GM21529 (cell line): ENCODE results near the gene ALDOA.
"Not testable (repeated sequence)": the region's sequence is repeated elsewhere in the genome, so short reads cannot be mapped to it uniquely, and the experiment has no call there.

Experiments
- ATAC-seq: cut with Tn5 transposase; IDR thresholded peaks from one replicate; pipeline ENCODE4 v1.9.1; 2021; ENCODE audit not compliant: unreplicated experiment

ALDOA gene

DNA sequence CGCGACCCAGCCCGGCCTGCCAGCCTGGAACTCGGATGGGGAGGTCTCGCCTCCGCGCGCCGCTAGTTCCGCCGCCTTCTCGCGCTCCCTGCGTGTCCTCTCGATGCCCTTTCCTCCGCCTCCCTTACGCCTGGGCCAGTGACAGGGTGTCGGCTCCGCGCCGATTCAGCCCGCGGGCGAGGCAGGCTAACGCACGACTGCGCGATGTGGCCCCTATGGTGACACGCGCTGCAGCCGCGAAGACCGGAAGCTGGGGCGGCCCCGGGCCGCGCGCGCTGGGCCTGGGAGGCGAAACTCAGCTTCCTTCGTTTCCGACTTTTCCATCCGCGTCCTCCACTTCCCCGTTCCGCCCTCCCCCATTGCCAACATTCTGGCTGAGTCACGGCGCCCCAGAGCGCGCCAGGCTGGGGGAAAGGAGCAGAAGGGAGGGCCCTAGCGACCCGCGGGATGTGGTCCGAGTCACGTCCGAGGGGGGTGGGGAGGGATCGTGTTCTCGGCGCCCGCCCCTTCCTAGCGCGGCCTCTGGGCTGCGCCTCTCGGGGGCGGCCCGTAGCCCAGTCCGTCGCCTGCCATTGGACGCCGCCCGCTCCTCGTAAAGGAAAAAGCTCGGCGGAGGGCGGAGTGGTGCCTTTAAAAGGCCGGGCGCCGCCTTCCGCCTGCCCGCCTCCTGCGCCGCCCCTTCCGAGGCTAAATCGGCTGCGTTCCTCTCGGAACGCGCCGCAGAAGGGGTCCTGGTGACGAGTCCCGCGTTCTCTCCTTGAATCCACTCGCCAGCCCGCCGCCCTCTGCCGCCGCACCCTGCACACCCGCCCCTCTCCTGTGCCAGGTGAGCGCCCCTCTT lies at the start of gene ALDOA:
TSS of gene ALDOA (plus strand) at position 659 of the 841 bp plus-strand sequence. CDS start 1,138 bp downstream, outside the sequence.
- ATAC-seq: peak; percentile 79

DNA sequence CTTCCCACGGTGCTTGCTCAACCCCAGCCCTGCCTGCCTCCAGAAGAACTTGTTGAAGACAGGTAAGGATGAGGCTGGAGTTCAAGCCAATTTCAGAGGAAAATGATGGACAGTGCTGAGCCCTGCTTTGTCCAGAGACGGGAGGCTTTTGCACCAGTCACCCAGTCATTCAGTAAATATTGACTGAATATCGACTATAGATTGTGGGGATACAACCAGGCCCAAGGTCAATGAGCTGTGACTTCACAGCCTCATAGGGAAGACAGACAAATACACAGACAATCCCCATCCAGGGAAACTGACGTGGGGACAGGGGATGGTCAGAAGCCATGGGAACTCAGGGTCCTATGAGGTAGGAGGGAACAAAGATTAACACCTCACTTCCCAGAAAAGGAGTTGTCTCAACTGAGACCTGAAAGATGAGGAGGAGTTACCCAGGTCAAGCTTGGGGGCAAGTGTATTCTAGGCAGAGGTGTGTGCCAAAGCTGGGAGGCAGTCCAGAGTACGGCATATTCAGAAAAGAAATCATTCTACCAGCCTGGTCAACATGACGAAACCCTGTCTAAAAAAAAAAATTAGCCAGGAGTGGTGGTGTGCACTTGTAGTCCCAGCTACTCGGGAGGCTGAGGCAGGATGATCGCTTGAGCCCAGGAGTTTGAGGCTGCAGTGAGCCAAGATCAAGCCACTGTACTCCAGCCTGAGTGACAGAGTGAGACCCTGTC lies 48.8 kb upstream of the ALDOA start:
- ATAC-seq: no peak

DNA sequence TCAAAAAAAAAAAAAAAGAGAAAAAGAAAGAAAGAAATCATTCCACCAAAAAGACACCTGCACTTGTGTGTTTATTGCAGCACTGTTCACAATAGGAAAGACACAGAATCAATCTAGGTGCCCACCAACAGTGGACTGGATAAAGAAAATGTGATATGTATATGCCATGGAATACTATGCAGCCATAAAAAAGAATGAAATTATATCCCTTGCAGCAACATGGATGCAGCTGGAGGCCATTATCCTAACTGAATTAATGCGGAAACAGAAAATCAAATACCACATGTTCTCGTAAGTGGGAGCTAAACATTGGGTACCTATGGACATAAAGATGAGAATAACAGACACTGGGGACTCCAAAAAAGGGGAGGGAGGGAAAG lies 48.3 kb upstream of the ALDOA start:
- no peak for ATAC-seq

DNA sequence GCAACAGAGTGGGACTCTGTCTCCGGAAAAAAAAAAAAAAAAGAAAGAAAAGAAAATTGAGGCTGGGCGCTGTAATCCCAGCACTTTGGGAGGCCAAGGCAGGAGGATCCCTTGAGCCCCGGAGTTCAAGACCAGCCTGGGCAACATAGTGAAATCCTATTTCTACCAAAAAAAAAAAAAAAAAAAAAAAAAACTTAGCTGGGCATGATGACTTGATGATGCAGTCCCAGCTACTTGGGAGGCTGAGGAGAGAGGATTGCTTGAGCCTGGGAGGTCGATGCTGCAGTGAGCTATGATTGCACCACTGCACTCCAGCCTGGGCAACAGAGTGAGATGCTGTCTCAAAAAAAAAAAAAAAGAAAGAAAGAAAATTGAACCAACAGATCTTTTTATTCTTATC lies 47.6 kb upstream of the ALDOA start:
- ATAC-seq: not testable (repeated sequence)

DNA sequence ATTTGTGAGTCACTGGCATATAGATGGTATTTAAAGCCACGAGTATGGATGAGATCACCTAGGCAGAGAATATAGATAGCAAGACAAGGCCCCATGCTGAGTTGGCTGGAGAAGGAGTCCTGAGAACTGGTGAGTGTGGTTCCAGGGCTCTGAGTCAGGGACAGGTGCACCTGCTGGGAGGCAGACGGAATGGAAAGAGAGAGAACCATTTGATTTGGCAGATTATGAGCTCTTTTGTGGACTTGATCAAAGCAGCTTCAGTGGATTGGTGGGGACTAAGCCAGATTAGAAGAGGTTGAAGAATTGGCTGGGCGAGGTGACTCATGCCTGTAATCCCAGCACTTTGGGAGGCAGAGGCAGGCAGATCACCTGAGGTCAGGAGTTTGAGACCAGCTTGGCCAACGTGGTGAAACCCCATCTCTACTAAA lies 46.8 kb upstream of the ALDOA start:
- ATAC-seq: no peak

DNA sequence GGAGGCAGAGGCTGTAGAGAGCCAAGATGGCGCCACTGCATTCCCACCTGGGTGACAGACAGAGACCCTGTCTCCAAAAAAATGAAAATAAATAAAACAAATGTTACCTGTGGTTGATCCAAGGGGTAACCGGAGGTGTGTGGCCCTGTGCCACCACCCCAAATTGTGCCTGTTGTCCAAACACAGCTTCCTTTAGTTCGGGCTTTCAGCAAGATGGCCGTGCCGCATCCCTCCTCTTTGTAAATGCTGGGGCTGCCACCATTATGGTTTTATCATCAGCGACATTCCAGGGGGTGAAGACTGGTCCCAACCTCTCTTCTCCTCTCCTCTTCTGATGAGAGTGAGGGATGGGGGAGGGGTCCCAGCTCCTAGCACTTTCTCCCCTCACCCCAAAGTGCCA lies 42.7 kb upstream of the ALDOA start, which contains the start of gene C16orf92:
TSS of gene C16orf92 (plus strand) at position 312 of the 400 bp plus-strand sequence. CDS start 143 bp downstream, outside the sequence.
- ATAC-seq: no peak

DNA sequence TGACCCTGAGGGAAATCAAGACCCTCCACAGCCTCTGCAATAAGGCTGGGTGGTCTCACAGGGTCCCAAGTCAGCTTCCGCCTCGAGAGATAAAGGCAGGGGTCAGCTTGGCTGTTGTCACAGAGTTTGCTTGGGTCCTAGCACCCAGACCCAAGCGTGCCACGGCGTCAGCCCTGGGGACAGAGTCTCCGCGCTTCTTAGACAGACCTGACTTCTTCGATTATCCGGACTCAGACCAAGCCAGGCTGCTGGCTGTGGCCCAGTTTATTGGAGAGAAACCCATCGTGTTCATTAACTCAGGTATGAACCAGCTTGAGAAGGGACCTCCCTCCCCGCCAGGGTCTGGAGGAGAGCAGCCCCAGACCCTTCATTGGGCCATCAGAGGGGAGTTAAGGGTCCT lies 42.0 kb upstream of the ALDOA start:
- ATAC-seq: no peak

DNA sequence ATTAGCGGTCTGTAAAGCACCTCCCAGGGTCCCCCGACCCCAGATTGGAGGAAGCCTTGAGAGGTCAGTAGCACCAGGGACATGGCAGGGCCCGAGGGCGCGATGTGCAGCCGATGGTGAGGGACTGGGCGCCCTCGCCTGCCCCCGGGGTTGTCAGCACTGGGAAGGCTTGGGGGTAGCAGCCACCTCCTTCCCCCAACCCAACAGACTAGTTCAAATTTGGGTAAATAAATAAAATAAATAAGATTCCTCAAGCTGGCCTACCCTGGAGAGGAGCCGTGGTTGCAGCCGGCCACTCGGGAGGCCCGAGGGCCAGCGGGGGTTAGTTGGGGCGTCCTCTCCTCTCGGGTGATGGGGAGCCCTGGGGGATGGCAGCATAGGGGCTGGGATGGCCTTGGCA lies 41.1 kb upstream of the ALDOA start:
- ATAC-seq: no peak

DNA sequence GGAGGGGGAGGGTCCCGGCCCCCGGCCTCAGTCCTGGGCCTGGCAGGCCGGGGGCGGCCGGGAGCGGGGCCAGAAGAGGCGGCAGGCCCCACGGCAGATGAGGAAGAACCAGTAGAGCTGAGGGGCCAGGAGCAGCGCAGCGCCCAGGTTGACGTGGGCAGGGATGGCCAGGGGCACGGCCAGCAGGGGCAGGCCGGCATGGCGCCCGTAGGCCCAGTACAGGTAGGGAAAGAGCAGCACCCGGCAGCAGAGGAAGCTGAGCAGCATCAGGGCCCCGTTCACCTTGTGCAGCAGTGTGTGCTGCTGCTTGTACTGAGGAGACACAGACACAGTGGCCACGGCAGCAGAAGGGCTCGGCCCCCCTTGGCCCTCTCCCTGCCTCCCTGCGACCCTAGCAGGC lies 40.4 kb upstream of the ALDOA start:
- no peak for ATAC-seq

DNA sequence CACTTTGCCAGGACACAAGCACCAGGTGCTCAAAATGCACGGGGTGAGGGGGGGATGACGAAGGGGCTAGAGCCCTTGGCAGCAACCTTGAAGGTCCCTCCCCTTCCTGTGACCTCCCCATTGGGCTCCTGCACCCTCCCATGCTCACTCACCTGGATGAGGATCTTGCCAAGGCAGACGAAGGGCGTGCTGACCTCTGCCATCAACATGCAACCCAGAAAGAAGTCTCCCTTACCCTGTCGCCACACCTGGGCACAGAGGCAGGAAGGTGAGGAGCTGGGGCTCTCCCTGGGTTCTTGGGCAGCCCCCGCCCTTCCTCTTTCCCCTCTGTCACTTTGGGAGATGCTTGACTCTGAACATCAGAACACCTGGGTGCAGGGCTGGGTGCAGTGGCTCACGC lies 40.0 kb upstream of the ALDOA start:
- ATAC-seq: no peak

DNA sequence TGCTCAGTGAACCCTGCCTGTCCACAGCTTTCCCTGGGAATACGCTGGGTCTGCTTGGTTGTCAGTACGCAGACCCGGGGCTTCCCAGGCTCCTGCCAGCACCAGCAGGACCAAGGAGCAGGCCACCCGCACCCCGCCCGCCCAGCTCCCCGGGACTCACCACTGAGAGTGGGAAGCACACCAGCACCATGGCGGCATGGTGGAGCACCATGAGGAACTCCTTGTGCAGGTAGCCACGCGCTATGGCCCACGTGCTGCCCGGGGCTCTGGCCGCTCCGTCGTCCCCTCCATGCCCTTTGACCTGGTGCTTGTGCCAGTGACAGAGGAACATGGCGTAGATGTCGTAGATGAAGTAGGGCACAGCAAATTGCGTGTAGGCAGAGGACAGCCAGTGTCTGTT lies 39.1 kb upstream of the ALDOA start:
- ATAC-seq: no peak

DNA sequence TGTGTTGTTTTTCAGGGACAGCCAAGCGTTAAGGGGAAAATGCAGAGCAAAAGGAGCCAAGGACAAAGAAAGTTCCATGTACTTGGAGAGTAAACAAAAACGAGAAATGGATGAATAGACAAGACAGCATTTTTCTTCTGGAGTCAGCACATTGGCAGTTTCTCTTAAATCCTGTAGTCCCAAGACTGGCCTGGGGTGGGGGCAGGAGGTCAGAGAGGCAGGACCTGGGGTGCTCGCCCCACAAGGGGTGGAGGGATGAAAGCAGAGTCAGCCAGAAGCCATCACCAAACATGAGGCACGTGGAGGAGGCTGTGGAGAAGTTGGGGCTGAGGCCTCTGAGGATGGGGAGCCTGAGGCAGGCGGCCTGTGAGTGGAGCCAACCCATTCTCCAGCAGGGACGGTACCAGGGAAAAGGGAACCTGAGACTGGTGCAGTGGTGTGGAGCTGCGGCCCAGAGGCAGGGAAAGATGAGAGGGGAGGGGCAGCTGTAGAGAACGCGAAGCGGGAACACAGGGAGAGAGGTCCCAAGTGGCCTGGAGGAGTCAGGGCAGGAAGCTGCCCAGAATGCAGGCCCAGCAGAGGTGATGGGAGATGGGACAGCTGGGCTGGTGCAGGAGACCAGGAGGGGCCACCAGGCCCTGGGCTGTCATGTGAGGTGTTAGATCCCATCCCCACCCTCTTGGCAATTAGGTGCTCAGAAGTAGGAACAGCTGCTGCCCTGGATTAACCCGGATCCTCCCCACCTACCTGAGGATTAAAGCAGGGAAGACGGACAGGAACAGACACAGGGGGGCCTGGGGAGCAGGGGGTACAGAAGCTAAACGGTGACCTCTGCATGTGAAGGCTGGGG lies 37.7 kb upstream of the ALDOA start:
- no peak for ATAC-seq

DNA sequence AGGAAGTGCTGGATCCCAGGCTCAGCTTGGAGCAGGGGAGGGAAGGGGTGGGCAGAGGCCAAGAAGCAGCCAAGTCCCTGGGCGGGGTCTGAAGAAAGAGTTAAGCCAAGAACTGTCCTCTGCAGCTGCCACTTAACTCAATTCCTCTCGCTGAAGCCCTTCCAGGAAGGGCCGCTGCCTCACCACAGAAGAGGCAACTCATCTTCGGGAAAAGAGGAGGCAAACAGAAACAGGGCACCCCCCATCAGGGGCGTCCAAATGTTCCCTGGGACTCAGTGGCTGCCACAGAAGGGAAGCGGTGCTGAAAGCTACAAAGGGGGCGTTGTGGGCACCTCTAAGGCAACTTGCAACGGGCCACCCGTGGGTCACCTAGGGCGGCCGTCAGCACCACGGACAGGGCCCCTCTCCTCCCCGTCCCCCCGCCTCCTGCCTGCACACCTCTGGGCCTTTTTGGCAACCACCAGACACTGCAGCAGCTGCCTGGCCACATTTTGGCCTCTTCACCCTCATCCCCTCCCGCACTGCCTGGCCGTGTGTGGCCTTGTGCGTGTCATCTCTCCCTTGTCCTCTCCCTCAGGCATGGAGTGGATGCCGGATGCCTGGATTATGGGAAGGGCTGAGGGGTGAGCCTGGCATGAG lies 37.0 kb upstream of the ALDOA start:
- ATAC-seq: no peak

DNA sequence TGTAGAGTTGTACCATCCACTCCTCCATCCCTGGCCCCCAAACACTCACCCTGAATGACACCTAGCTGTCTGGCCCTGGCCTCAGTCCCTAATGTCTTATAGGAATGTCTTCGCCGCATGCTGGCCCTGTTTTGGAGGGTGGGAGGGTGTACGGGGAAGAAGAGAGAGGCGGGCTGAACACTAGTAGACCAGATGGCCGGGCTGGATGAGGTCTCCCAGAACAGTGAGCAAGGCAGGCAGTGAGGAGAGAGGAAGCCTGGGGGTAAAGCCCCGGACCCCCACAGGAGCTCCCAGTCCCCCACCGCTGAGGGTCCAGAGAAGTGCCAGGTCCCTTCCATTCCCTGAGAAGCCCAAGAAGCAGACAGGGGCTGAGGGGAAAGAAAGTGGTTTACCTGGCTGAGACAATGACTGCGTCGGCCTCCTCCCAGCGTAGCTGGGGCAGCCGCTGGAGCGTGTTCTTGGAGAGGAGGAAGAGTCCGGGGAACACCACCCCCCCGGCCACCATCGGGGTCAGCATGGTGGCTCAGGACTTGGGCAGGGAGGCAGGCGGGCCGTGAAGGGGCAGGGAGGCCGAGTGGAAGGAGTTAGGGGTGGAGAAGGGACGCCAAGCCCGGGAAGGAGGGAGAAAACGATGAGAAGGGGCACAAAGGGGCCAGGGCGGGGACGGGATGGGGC lies 35.4 kb upstream of the ALDOA start:
- ATAC-seq: no peak

DNA sequence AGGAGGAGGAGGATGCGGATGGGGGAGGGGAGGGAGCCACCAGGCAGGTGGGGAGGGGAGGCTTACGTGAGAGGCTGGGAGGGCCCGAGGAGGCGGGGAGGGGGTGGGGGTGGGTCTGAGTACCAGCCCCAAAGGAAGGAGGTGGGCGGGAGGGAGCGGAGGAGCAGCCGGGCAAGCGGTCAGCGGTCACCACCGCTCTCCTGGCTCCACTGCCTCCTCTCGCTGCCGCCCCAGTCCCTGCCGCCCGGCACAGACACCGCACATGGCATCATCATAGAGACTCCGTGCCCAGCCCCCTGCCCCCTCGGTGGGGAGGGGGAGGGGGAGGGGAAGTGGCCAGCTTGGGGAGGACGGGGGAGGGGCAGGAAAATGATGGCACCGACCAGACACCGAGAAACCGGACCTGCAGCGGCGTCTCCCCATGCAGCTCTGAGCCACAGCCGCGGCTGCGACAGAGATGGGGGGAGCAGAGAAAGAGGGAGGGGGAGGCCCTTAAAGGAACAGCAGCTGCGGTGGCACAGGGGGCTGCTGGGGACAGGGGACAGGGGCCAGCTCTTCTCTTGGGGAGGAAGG lies 34.6 kb upstream of the ALDOA start, which contains the start of gene TLCD3B:
TSS of gene TLCD3B (minus strand) at position 431 of the 573 bp plus-strand sequence. CDS start 744 bp downstream, outside the sequence.
- ATAC-seq: no peak

DNA sequence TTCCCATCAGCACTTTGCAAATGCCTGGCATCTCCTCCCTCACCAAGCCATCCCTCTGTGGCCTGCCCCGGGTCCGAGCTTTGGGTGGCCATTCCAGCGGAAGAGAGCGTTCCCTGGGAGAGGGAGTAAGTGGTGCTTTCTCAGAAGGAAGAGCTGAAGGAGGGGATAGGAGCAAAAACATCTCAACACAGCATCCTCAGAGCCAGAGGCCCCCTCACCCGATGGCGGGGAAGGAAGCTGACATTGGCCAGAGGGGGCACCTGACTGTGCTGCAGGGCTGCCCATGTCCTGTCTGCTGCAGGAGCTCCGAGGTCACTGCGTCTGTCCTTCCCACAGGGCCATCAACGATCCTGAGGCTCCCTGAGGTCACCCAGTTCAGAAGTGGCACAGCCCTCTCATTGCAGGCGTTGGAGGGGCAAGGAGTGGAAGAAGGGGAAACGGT lies 34.1 kb upstream of the ALDOA start:
- no peak for ATAC-seq

DNA sequence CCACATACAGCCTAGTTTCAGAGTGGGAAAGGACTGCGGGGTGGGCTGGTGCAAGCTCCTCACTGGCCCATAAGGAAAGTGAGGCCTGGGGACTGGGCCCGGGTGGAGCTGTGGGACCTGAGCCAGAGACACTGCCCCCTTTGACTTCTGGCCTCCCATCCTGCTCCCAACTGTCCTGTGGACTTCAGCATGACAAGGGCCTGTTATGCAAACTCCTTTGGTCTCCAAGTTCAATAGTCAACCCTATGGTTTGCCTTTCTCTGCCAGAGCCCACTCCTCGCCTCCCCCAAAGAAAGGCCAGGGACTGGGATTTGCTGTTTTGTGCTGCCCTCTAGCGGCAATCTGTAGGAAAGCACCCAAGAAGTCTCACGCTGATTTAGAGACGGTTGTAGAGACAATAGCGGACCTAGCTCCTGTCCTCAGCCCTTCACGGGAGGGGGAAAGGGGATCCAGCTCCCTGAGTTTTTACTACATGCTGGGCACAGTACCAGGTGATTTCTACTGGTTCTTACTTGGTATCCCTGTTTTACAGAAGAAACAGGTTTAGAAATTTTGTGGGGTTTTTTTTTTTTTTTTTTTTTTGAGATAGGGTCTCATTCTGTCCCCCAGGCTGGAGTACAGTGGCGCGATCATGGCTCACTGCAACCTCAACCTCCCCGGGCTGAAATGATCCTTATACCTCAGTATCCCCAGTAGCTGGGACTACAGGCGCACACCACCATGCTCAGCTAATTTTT lies 33.3 kb upstream of the ALDOA start:
- ATAC-seq: no peak

DNA sequence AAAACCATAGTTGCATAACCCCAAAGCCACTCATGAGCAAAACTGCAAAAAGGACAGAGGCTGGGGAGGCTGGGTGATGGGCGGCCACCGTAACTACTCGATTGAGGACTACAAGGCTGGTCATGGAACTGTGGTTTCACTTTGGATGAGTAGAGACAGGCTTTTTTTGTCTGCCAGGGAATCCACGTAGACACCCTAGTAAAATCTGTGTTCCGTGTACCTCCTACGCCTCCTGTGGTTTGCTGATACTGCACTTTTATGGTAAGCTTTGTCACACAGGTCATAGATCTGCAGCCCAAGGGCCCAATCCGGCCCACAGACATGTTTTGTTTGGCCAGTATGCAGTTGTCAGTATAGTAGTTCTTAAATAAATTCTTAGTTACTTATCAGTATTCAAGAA lies 32.3 kb upstream of the ALDOA start:
- no peak for ATAC-seq

DNA sequence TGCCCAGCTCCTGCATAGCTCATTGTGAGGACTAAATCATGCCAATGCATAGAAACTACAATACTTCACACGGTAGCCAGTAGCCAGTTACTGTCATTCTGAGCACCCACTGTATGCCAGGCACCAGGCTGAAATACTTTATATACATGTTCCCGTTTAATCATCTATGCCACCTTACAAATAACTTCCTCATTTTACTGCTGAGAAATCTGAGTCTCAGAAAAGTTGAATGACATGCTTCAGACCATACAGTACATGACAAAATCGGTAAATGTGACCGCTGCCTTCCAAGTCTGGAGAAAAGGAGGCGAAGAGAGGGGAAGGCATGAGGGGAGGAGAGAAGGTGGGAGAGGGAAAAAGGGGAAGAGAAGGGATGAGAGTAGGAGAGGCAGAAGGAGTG lies 25.3 kb upstream of the ALDOA start:
- no peak for ATAC-seq
